Fibroblast of lung (primary cell): ENCODE data around the gene VWC2L.

Experiments used
- CTCF ChIP-seq, 2 donors: IDR thresholded peaks in 1 of 2; conservative IDR thresholded peaks in 1 of 2; 1 replicate in 1 of 2; 2 replicates in 1 of 2; pipeline ENCODE4 v1.5.1; 2011 to 2012; ENCODE audit warnings: low read length in 2 of 2, control low read depth in 1 of 2, inconsistent platforms in 1 of 2, low read depth in 1 of 2, mild to moderate bottlenecking in 1 of 2
- EZH2 ChIP-seq: IDR thresholded peaks from 2 replicates; pipeline ENCODE4 v1.5.1; 2012; ENCODE audit warnings: low read length, control low read depth, mild to moderate bottlenecking; ENCODE audit errors: missing control alignments

GRCh38 chr2:214380681-214381080, 30.2 kb upstream of the VWC2L start:
- TF ChIP-seq CTCF (conservative IDR thresholded peaks at IDR 0.05 in 1 of 2, IDR thresholded peaks at IDR 0.05 in 1 of 2; ENCODE audit: low read depth in 1 of 2, low read length in 2 of 2) (no peak), EZH2 (no peak)
